Activated CD8-positive, alpha-beta memory T cell treated with anti-CD3 and anti-CD28 coated beads, Interleukin-2, amount 10 ng/mL, durations not matched to agents 7 days and 5 days (primary cell): ENCODE results near the gene EPHA10. TPM values are rescaled to one million over a fixed set of nuclear protein-coding genes. Genes with fewer than 3 reads are reported as not detected.
"Not testable (repeated sequence)": the region's sequence is repeated elsewhere in the genome, so short reads cannot be mapped to it uniquely, and the experiment has no call there.

Source experiments
- ATAC-seq: fragments of 150-1000 bp; cut with Tn5 transposase; one replicate; pipeline ENCODE4 v1.10.0; 2021; ENCODE audit warnings: moderate library complexity
- CTCF ChIA-PET: fragments of 350-600 bp; sonication (Branson Sonifier 250); formaldehyde crosslinking; loops from one replicate; lab custom pipeline; 2021; ENCODE audit warnings: antibody characterized with exemption; lab: Charles Lee
- DNase-seq: peaks from one replicate; pipeline ENCODE4 v3.0.0-alpha.2; 2020
- H3K27ac Mint-ChIP-seq: one replicate; pipeline ENCODE4 v1.8.0; 2021; ENCODE audit warnings: mild to moderate bottlenecking, mixed read lengths
- H3K27me3 Mint-ChIP-seq: one replicate; pipeline ENCODE4 v1.8.0; 2021; ENCODE audit warnings: mixed read lengths
- H3K36me3 Mint-ChIP-seq: one replicate; pipeline ENCODE4 v1.8.0; 2021; ENCODE audit warnings: mild to moderate bottlenecking, mixed read lengths
- H3K4me1 Mint-ChIP-seq: one replicate; pipeline ENCODE4 v1.8.0; 2021; ENCODE audit warnings: mixed read lengths
- H3K4me3 Mint-ChIP-seq: one replicate; pipeline ENCODE4 v1.8.0; 2021; ENCODE audit warnings: mild to moderate bottlenecking, moderate library complexity, mixed read lengths
- H3K9me3 Mint-ChIP-seq: one replicate; pipeline ENCODE4 v1.8.0; 2022; ENCODE audit warnings: low read depth, mixed read lengths
- total RNA-seq, 2 experiments: library from RNA; stranded (reverse); gene quantifications; one replicate each; pipeline ENCODE4 v1.2.3, GENCODE V29; 2021

Gene EPHA10
- total RNA-seq, 2 experiments from 2014 or later = not detected

- H3K27ac Mint-ChIP-seq, H3K36me3 Mint-ChIP-seq, DNase-seq, H3K4me3 Mint-ChIP-seq, ATAC-seq, H3K9me3 Mint-ChIP-seq, H3K4me1 Mint-ChIP-seq: not testable (repeated sequence)
- peaks cover 49% of the 10 kb centered on the region for H3K27me3 Mint-ChIP-seq
- CTCF ChIA-PET = interaction anchor here (0.9 kb wide), 1 partner anchor 37 kb away, joined by 3 read pairs; no protein-coding TSS in a partner anchor
Measured at GRCh38 chr1:37737975-37738374, 26.9 kb downstream of the EPHA10 start.

- no peaks in the 10 kb centered on the region for H3K4me1 Mint-ChIP-seq
- peaks cover 36% of the 10 kb centered on the region for H3K27me3 Mint-ChIP-seq
- no peak for ATAC-seq
- no peak for DNase-seq
- CTCF ChIA-PET = no interaction called here
- no peak overlapping the region for H3K27ac Mint-ChIP-seq
- peaks cover 2% of the 10 kb centered on the region for H3K36me3 Mint-ChIP-seq
- no peaks in the 10 kb centered on the region for H3K9me3 Mint-ChIP-seq
- H3K4me3 Mint-ChIP-seq = no peak overlapping the region
Measured at GRCh38 chr1:37734629-37735591, 30.0 kb downstream of the EPHA10 start.

GRCh38 chr1:37732111-37732780 is 32.7 kb downstream of the EPHA10 start:
- Mint-ChIP-seq H3K27me3 (peaks cover 46% of the 10 kb centered on the region), H3K9me3 (no peaks in the 10 kb centered on the region), H3K36me3 (no peaks in the 10 kb centered on the region), H3K4me1 (no peaks in the 10 kb centered on the region), H3K27ac (no peak overlapping the region), H3K4me3 (no peak overlapping the region)
- ATAC-seq = no peak
- CTCF ChIA-PET = interaction anchor here (0.8 kb wide), 1 partner anchor 129 kb away, joined by 3 read pairs; no protein-coding TSS in a partner anchor
- no peak for DNase-seq

GRCh38 chr1:37731312-37732019 is 33.5 kb downstream of the EPHA10 start:
- DNase-seq (no peak), ATAC-seq (no peak)
- CTCF ChIA-PET = no interaction called here
- H3K4me3 Mint-ChIP-seq = no peak overlapping the region
- H3K9me3 Mint-ChIP-seq = no peaks in the 10 kb centered on the region
- H3K27me3 Mint-ChIP-seq = peaks cover 42% of the 10 kb centered on the region
- H3K27ac Mint-ChIP-seq = no peak overlapping the region
- no peaks in the 10 kb centered on the region for H3K4me1 Mint-ChIP-seq
- no peaks in the 10 kb centered on the region for H3K36me3 Mint-ChIP-seq

GRCh38 chr1:37730376-37730775 is 34.5 kb downstream of the EPHA10 start:
- CTCF ChIA-PET = no interaction called here
- Mint-ChIP-seq H3K27ac (no peak overlapping the region), H3K27me3 (peaks cover 37% of the 10 kb centered on the region)

GRCh38 chr1:37728416-37728815 is 36.5 kb downstream of the EPHA10 start:
- H3K4me1 Mint-ChIP-seq = no peaks in the 10 kb centered on the region
- no peaks in the 10 kb centered on the region for H3K9me3 Mint-ChIP-seq
- no peak overlapping the region for H3K27ac Mint-ChIP-seq
- no peak for ATAC-seq
- CTCF ChIA-PET = no interaction called here
- H3K36me3 Mint-ChIP-seq = no peaks in the 10 kb centered on the region
- peaks cover 36% of the 10 kb centered on the region for H3K27me3 Mint-ChIP-seq
- no peak overlapping the region for H3K4me3 Mint-ChIP-seq
- DNase-seq = no peak

More at GRCh38 chr1:37730376-37730775, 34.5 kb downstream of the EPHA10 start:
- ATAC-seq (no peak), DNase-seq (no peak)
- Mint-ChIP-seq H3K9me3 (no peaks in the 10 kb centered on the region), H3K4me3 (no peak overlapping the region), H3K4me1 (no peaks in the 10 kb centered on the region), H3K36me3 (no peaks in the 10 kb centered on the region)

- CTCF ChIA-PET = no interaction called here
- no peaks in the 10 kb centered on the region for H3K36me3 Mint-ChIP-seq
- H3K4me3 Mint-ChIP-seq = no peak overlapping the region
- DNase-seq = no peak
- no peak for ATAC-seq
- H3K4me1 Mint-ChIP-seq = no peaks in the 10 kb centered on the region
- H3K27me3 Mint-ChIP-seq = peaks cover 36% of the 10 kb centered on the region
- no peaks in the 10 kb centered on the region for H3K9me3 Mint-ChIP-seq
- H3K27ac Mint-ChIP-seq = no peak overlapping the region
Measured at GRCh38 chr1:37726751-37727585, 38.0 kb downstream of the EPHA10 start.

GRCh38 chr1:37725851-37726613 is 38.9 kb downstream of the EPHA10 start:
- ATAC-seq = no peak
- no peak overlapping the region for H3K27ac Mint-ChIP-seq
- no peaks in the 10 kb centered on the region for H3K36me3 Mint-ChIP-seq
- CTCF ChIA-PET = no interaction called here
- peaks cover 34% of the 10 kb centered on the region for H3K27me3 Mint-ChIP-seq
- DNase-seq = no peak
- H3K4me3 Mint-ChIP-seq = no peak overlapping the region
- no peaks in the 10 kb centered on the region for H3K9me3 Mint-ChIP-seq
- no peaks in the 10 kb centered on the region for H3K4me1 Mint-ChIP-seq

- no peaks in the 10 kb centered on the region for H3K9me3 Mint-ChIP-seq
Measured at GRCh38 chr1:37724575-37724974, 40.3 kb downstream of the EPHA10 start.

GRCh38 chr1:37723390-37724078 is 41.4 kb downstream of the EPHA10 start:
- DNase-seq (no peak), ATAC-seq (no peak)
- peaks cover 23% of the 10 kb centered on the region for H3K27me3 Mint-ChIP-seq
- H3K27ac Mint-ChIP-seq = no peak overlapping the region
- CTCF ChIA-PET = no interaction called here
- H3K4me1 Mint-ChIP-seq = no peaks in the 10 kb centered on the region
- no peaks in the 10 kb centered on the region for H3K9me3 Mint-ChIP-seq
- H3K36me3 Mint-ChIP-seq = no peaks in the 10 kb centered on the region
- no peak overlapping the region for H3K4me3 Mint-ChIP-seq

More at GRCh38 chr1:37724575-37724974, 40.3 kb downstream of the EPHA10 start:
- DNase-seq = no peak
- Mint-ChIP-seq H3K27ac (no peak overlapping the region), H3K4me1 (no peaks in the 10 kb centered on the region), H3K27me3 (peaks cover 26% of the 10 kb centered on the region), H3K36me3 (no peaks in the 10 kb centered on the region), H3K4me3 (no peak overlapping the region)
- ATAC-seq = no peak
- CTCF ChIA-PET = interaction anchor here (0.6 kb wide), 1 partner anchor 131 kb away, joined by 3 read pairs; no protein-coding TSS in a partner anchor

- Mint-ChIP-seq H3K4me3 (no peak overlapping the region), H3K27ac (no peak overlapping the region), H3K36me3 (no peaks in the 10 kb centered on the region), H3K4me1 (no peaks in the 10 kb centered on the region), H3K9me3 (no peaks in the 10 kb centered on the region), H3K27me3 (peaks cover 19% of the 10 kb centered on the region)
- DNase-seq = no peak
- CTCF ChIA-PET = no interaction called here
- ATAC-seq = no peak
Measured at GRCh38 chr1:37723072-37723389, 41.9 kb downstream of the EPHA10 start.
